Fibroblast of lung (primary cell): Measurements from ENCODE around the gene BIN1. TPM values are rescaled to one million over a fixed set of nuclear protein-coding genes. Genes with fewer than 3 reads are reported as not detected.

Source experiments
- DNase-seq, 2 donors: peaks; one replicate each; pipeline versions ENCODE4 v3.0.0 to v3.0.0-alpha.2; 2010; ENCODE audit warnings: low read depth in 2 of 2
- H2AFZ ChIP-seq: 2 replicates; pipeline ENCODE4 v1.5.1; 2012; ENCODE audit warnings: low read length, control low read depth, inconsistent platforms
- H3K27ac ChIP-seq: 2 replicates; pipeline ENCODE4 v1.5.1; 2011; ENCODE audit warnings: low read length, control low read depth; ENCODE audit not compliant: insufficient read depth
- H3K27me3 ChIP-seq: 2 replicates; pipeline ENCODE4 v1.5.1; 2011; ENCODE audit warnings: mild to moderate bottlenecking, low read length; ENCODE audit not compliant: control insufficient read depth, insufficient read depth
- H3K36me3 ChIP-seq: 2 replicates; pipeline ENCODE4 v1.5.1; 2011; ENCODE audit warnings: low read length; ENCODE audit not compliant: control insufficient read depth, insufficient read depth
- H3K4me1 ChIP-seq: 2 replicates; pipeline ENCODE4 v1.5.1; 2011; ENCODE audit warnings: low read length; ENCODE audit not compliant: control insufficient read depth, insufficient read depth; ENCODE audit errors: extremely low read depth
- H3K4me2 ChIP-seq: 2 replicates; pipeline ENCODE4 v1.5.1; 2011; ENCODE audit warnings: low read length, control low read depth; ENCODE audit not compliant: insufficient read depth; ENCODE audit errors: extremely low read depth
- H3K4me3 ChIP-seq, 4 experiments: fragments of 200-600 bp in 1 of 4; sonication (generic) in 1 of 4; replicated peaks in 1 of 4; 2 replicates each; pipeline ENCODE4 v1.5.1; 2011 to 2016; ENCODE audit warnings: low read length in 4 of 4, low read depth in 3 of 4, mild to moderate bottlenecking in 3 of 4, control low read depth in 2 of 4, inconsistent platforms in 1 of 4, mixed read lengths in 1 of 4; ENCODE audit not compliant: insufficient read depth in 1 of 4; ENCODE audit errors: control extremely low read depth in 1 of 4
- H3K79me2 ChIP-seq: 2 replicates; pipeline ENCODE4 v1.5.1; 2012; ENCODE audit warnings: mild to moderate bottlenecking, low read length, inconsistent platforms; ENCODE audit not compliant: control insufficient read depth, insufficient read depth
- H3K9ac ChIP-seq: 2 replicates; pipeline ENCODE4 v1.5.1; 2011; ENCODE audit warnings: mild to moderate bottlenecking, low read length, control low read depth; ENCODE audit not compliant: insufficient read depth
- H3K9me3 ChIP-seq: 2 replicates; pipeline ENCODE4 v1.5.1; 2012; ENCODE audit warnings: low read depth, low read length; ENCODE audit not compliant: control insufficient read depth, insufficient read depth
- H4K20me1 ChIP-seq: 2 replicates; pipeline ENCODE4 v1.5.1; 2011; ENCODE audit warnings: low read length; ENCODE audit not compliant: control insufficient read depth, insufficient read depth; ENCODE audit errors: extremely low read depth
- EZH2 ChIP-seq: IDR thresholded peaks from 2 replicates; pipeline ENCODE4 v1.5.1; 2012; ENCODE audit warnings: low read length, control low read depth, mild to moderate bottlenecking; ENCODE audit errors: missing control alignments
- polyA plus RNA-seq, 2 donors: library from polyadenylated mRNA; depleted of rRNA in 1 of 2; stranded (reverse) in 1 of 2; unstranded in 1 of 2; fragments of >200 nt; gene quantifications; 2 replicates each; pipeline ENCODE4 v1.2.1, GENCODE V29; 2011 to 2012; ENCODE audit warnings: missing spikeins in 1 of 2
- total RNA-seq: library from RNA; depleted of rRNA; stranded (reverse); fragments of >200 nt; gene quantifications from 2 replicates; pipeline ENCODE4 v1.2.1, GENCODE V29; 2014
- TF ChIP-seq, protein P1 (sequence below), 2 donors: IDR thresholded peaks in 1 of 2; conservative IDR thresholded peaks in 1 of 2; 1 replicate in 1 of 2; 2 replicates in 1 of 2; pipeline ENCODE4 v1.5.1; 2011 to 2012; ENCODE audit warnings: low read length in 2 of 2, control low read depth in 1 of 2, inconsistent platforms in 1 of 2, low read depth in 1 of 2, mild to moderate bottlenecking in 1 of 2

BIN1 gene
- total and polyA plus RNA-seq, 2 donors (not counting 1 experiment from before 2014, with no cell fraction given): 17.3 to 68.7 TPM

- no peak overlapping the region for H3K9ac ChIP-seq
- H3K4me2 ChIP-seq: no peak overlapping the region
- H3K27ac ChIP-seq: no peak overlapping the region
- H3K4me1 ChIP-seq: no peaks in the 10 kb centered on the region
- no peaks in the 10 kb centered on the region for H3K9me3 ChIP-seq
- no peak for DNase-seq
- no peak overlapping the region for H3K4me3 ChIP-seq
- H2AFZ ChIP-seq: no peak overlapping the region
- TF ChIP-seq, protein P1, sequence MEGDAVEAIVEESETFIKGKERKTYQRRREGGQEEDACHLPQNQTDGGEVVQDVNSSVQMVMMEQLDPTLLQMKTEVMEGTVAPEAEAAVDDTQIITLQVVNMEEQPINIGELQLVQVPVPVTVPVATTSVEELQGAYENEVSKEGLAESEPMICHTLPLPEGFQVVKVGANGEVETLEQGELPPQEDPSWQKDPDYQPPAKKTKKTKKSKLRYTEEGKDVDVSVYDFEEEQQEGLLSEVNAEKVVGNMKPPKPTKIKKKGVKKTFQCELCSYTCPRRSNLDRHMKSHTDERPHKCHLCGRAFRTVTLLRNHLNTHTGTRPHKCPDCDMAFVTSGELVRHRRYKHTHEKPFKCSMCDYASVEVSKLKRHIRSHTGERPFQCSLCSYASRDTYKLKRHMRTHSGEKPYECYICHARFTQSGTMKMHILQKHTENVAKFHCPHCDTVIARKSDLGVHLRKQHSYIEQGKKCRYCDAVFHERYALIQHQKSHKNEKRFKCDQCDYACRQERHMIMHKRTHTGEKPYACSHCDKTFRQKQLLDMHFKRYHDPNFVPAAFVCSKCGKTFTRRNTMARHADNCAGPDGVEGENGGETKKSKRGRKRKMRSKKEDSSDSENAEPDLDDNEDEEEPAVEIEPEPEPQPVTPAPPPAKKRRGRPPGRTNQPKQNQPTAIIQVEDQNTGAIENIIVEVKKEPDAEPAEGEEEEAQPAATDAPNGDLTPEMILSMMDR (conservative IDR thresholded peaks at IDR 0.05 in 1 of 2, IDR thresholded peaks at IDR 0.05 in 1 of 2; ENCODE audit: low read depth in 1 of 2, low read length in 2 of 2): no peak
- TF ChIP-seq EZH2: no peak
- no peaks in the 10 kb centered on the region for H3K79me2 ChIP-seq
- no peaks in the 10 kb centered on the region for H4K20me1 ChIP-seq
- H3K36me3 ChIP-seq: no peaks in the 10 kb centered on the region
- peaks cover 4% of the 10 kb centered on the region for H3K27me3 ChIP-seq
Observed at GRCh38 chr2:127118467-127118866, 11.5 kb upstream of the BIN1 start.

DNA sequence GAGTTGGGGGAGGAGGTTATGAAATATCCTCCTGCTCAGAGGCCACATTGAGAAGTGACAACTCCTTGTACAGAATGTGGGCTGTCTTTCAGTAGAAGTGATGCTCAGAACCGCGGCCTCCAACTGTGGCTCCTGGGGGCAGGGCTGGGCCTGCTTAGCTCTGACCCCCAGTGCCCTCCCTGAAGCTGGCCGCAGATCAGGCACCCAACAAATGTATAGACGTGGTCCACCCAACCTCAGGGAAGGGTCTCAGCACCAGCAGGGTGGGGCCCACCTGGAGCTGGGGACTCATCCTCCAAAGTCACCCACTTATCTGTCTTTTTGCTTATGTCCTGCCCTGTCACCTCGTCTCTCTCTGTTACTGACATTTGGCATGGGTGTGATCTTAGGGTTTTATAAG, 11.1 kb upstream of the BIN1 start:
- no peak overlapping the region for H3K4me2 ChIP-seq
- no peak overlapping the region for H3K27ac ChIP-seq
- H3K79me2 ChIP-seq: no peaks in the 10 kb centered on the region
- peaks cover 5% of the 10 kb centered on the region for H3K27me3 ChIP-seq
- TF ChIP-seq, protein P1 (conservative IDR thresholded peaks at IDR 0.05 in 1 of 2, IDR thresholded peaks at IDR 0.05 in 1 of 2; ENCODE audit: low read depth in 1 of 2, low read length in 2 of 2): no peak
- TF ChIP-seq EZH2: no peak
- H3K4me3 ChIP-seq: no peak overlapping the region
- H2AFZ ChIP-seq: no peak overlapping the region
- no peaks in the 10 kb centered on the region for H3K4me1 ChIP-seq
- no peak for DNase-seq
- no peak overlapping the region for H3K9ac ChIP-seq
- H4K20me1 ChIP-seq: no peaks in the 10 kb centered on the region
- H3K9me3 ChIP-seq: no peaks in the 10 kb centered on the region
- no peaks in the 10 kb centered on the region for H3K36me3 ChIP-seq

DNA sequence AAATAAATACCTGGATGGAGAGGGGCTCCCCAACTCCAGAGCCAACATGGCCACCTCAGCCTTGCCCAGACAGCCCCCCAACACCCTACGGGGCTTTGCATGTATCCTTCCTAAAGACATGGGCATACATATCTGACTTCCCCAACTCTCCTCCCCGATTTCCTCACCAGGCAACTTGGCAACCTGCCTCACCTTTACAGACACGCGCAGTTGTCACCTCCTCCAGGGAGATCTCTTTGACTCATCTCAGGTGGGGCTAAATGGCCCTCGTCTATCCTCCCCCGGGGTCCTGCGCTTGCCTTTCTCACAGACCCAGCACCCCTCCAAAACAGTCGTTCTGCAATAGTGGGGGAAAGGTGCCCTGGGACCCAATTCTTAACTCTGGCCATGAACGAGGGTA, 10.6 kb upstream of the BIN1 start:
- no peak overlapping the region for H2AFZ ChIP-seq
- no peak for TF ChIP-seq EZH2
- TF ChIP-seq, protein P1 (conservative IDR thresholded peaks at IDR 0.05 in 1 of 2, IDR thresholded peaks at IDR 0.05 in 1 of 2; ENCODE audit: low read depth in 1 of 2, low read length in 2 of 2): no peak
- no peak overlapping the region for H3K9ac ChIP-seq
- no peaks in the 10 kb centered on the region for H3K9me3 ChIP-seq
- H4K20me1 ChIP-seq: no peaks in the 10 kb centered on the region
- H3K4me2 ChIP-seq: no peak overlapping the region
- no peaks in the 10 kb centered on the region for H3K36me3 ChIP-seq
- H3K4me3 ChIP-seq: no peak overlapping the region
- H3K4me1 ChIP-seq: no peaks in the 10 kb centered on the region
- H3K27ac ChIP-seq: no peak overlapping the region
- no peak for DNase-seq
- H3K27me3 ChIP-seq: peaks cover 5% of the 10 kb centered on the region
- no peaks in the 10 kb centered on the region for H3K79me2 ChIP-seq
